ENCODE data around the gene PISD. TPM values are rescaled to one million over a fixed set of nuclear protein-coding genes. Genes with fewer than 3 reads are reported as not detected.
A peak's percentile ranks its signal among the peaks of the same experiment; 100 is the strongest.

Gene PISD
- total RNA-seq, 3 donors from 2014 or later (not counting 1 experiment from before 2014, with no cell fraction given), result 36.0 to 52.1 (median 47.8) TPM

DNA sequence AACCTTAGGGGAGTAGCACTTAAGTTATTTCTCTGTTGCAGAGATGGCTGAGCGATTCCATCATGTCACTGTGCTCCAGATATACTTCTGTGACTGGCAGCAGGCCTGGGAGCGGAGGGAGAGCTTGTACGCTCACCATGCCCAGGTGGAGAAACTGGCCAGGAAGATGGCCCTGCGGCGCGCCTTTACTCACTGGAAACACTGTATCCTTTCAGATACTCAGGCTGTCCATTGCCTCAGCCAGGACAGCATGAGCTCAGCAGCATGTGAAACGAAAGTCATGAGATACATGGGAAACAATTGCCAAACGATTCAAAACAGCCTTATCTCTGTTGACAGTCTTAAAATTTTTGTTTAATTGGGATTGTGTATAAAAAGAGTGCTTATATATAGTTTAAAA lies 86.8 kb downstream of the PISD start:
- no peak for DNase-seq
- Mint-ChIP-seq H3K27me3 (ENCODE audit: low read depth in 2 of 2) (no peaks in the 10 kb centered on the region), H3K4me1 (peaks cover 0 to 7% of the 10 kb centered on the region in 2 donors), H3K27ac (no peak overlapping the region), H3K4me3 (no peak overlapping the region), H3K36me3 (peaks cover 6% of the 10 kb centered on the region), H3K9me3 (no peaks in the 10 kb centered on the region)
- no peak for ATAC-seq
- no peaks in the 10 kb centered on the region for H3K27me3 ChIP-seq (ENCODE audit: control insufficient read depth, insufficient read depth, low read length)
- no peak overlapping the region for H3K4me3 ChIP-seq (ENCODE audit: low read length)
- intact Hi-C loops (cut with micrococcal nuclease), result no loop called here
- peaks cover 53% of the 10 kb centered on the region for H3K36me3 ChIP-seq (ENCODE audit: control insufficient read depth, insufficient read depth, low read length)
- WGBS (ENCODE audit: insufficient coverage), result 99% methylated on average over 7 of the region's 8 CpGs
- TF ChIP-seq, protein P1, sequence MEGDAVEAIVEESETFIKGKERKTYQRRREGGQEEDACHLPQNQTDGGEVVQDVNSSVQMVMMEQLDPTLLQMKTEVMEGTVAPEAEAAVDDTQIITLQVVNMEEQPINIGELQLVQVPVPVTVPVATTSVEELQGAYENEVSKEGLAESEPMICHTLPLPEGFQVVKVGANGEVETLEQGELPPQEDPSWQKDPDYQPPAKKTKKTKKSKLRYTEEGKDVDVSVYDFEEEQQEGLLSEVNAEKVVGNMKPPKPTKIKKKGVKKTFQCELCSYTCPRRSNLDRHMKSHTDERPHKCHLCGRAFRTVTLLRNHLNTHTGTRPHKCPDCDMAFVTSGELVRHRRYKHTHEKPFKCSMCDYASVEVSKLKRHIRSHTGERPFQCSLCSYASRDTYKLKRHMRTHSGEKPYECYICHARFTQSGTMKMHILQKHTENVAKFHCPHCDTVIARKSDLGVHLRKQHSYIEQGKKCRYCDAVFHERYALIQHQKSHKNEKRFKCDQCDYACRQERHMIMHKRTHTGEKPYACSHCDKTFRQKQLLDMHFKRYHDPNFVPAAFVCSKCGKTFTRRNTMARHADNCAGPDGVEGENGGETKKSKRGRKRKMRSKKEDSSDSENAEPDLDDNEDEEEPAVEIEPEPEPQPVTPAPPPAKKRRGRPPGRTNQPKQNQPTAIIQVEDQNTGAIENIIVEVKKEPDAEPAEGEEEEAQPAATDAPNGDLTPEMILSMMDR (IDR thresholded peaks at IDR 0.05), result no peak
- H3K9me3 ChIP-seq (ENCODE audit: control insufficient read depth, insufficient read depth, low read length), result no peaks in the 10 kb centered on the region
- H3K4me1 ChIP-seq (ENCODE audit: control insufficient read depth, insufficient read depth, low read length), result no peaks in the 10 kb centered on the region
- H3K27ac ChIP-seq (ENCODE audit: low read length), result no peak overlapping the region

DNA sequence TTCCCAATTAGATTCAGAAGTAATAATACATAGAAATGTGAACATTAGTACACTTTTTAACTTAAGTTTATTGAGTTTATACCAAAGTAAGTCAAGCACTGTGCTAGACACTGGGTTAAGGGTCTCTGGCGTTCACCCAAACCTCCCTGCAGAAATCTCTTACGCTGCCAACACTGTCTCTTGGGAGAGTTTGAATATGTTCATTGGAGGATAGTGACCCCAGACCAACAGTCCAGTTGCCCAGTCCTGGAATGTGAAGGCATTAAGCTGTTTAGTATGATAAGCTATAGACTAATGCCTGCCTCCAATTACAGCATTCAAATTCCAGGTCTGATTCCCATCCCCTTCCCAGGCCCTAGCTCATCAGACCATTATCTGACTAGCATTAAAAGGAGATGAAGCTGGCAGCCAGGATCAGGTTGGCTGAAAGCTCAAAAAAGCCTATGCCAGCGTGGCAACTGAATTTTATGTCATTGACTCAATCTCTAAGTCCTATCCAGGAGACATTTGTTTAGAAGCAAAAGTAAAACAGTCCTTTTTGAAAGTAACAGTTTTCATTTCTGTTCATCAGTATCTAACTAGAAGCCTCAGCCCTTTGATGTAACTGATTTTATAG lies 87.9 kb downstream of the PISD start:
- peaks cover 5 to 8% of the 10 kb centered on the region in 2 donors for H3K4me1 Mint-ChIP-seq
- H3K36me3 Mint-ChIP-seq, result peaks cover 6% of the 10 kb centered on the region
- Histone ChIP-seq H3K4me3 (ENCODE audit: low read length) (no peak overlapping the region), H3K9me3 (ENCODE audit: control insufficient read depth, insufficient read depth, low read length) (no peaks in the 10 kb centered on the region), H3K4me1 (ENCODE audit: control insufficient read depth, insufficient read depth, low read length) (no peaks in the 10 kb centered on the region), H3K27me3 (ENCODE audit: control insufficient read depth, insufficient read depth, low read length) (no peaks in the 10 kb centered on the region), H3K27ac (ENCODE audit: low read length) (no peak overlapping the region), H3K36me3 (ENCODE audit: control insufficient read depth, insufficient read depth, low read length) (peaks cover 54% of the 10 kb centered on the region)
- H3K27me3 Mint-ChIP-seq (ENCODE audit: low read depth in 2 of 2), result no peaks in the 10 kb centered on the region
- intact Hi-C loops (cut with micrococcal nuclease), result no loop called here
- TF ChIP-seq, protein P1 (IDR thresholded peaks at IDR 0.05), result no peak
- no peak overlapping the region for H3K27ac Mint-ChIP-seq
- no peak for DNase-seq
- WGBS (ENCODE audit: insufficient coverage), result 100% methylated on average over 3 of the region's 3 CpGs
- no peaks in the 10 kb centered on the region for H3K9me3 Mint-ChIP-seq
- ATAC-seq, result no peak
- no peak overlapping the region for H3K4me3 Mint-ChIP-seq

DNA sequence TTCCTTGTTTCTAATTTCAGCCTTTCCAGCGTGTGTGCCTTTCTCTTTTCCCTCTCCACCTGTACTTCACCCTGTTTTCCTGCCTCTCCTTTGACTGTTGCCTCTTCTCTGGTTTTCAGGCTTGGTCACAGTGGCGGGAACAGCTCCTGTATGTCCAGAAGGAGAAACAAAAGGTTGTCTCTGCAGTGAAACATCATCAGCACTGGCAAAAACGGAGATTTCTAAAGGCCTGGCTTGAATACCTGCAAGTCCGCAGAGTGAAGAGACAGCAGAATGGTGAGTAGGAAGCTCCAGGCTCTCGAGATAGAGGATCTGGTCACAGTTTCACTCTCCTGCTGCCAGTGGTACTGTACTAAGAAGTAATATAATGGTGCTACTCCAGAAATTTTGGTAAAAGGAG lies 89.1 kb downstream of the PISD start:
- no peaks in the 10 kb centered on the region for H3K9me3 ChIP-seq (ENCODE audit: control insufficient read depth, insufficient read depth, low read length)
- Mint-ChIP-seq H3K27me3 (ENCODE audit: low read depth in 2 of 2) (no peaks in the 10 kb centered on the region), H3K4me3 (no peak overlapping the region), H3K27ac (no peak overlapping the region), H3K36me3 (peaks cover 6% of the 10 kb centered on the region), H3K9me3 (no peaks in the 10 kb centered on the region), H3K4me1 (peaks cover 6 to 8% of the 10 kb centered on the region in 2 donors)
- DNase-seq, result no peak
- no peaks in the 10 kb centered on the region for H3K4me1 ChIP-seq (ENCODE audit: control insufficient read depth, insufficient read depth, low read length)
- TF ChIP-seq, protein P1 (IDR thresholded peaks at IDR 0.05), result no peak
- no peaks in the 10 kb centered on the region for H3K27me3 ChIP-seq (ENCODE audit: control insufficient read depth, insufficient read depth, low read length)
- H3K4me3 ChIP-seq (ENCODE audit: low read length), result no peak overlapping the region
- intact Hi-C loops (cut with micrococcal nuclease), result no loop called here
- WGBS (ENCODE audit: insufficient coverage), result 94% methylated on average over 5 of the region's 5 CpGs
- ATAC-seq, result no peak
- peaks cover 45% of the 10 kb centered on the region for H3K36me3 ChIP-seq (ENCODE audit: control insufficient read depth, insufficient read depth, low read length)
- no peak overlapping the region for H3K27ac ChIP-seq (ENCODE audit: low read length)

DNA sequence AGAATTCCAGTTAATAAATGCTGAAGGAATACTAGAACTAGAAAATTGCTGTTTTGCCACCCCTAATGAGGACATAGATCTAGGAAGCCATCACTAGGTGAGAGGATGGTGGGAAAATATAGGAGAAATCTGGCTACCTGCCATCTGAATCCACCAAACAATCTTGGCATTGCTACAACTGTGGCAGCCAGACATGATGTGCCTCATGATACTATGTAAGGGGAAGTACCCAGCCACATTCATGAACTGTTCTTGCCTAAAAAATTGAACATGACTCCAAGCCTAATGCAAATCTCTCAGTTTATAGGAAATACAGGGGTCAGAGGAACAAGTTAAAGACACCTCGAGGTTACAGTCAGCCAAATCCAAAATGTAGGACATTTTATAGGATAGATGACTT lies 92.9 kb downstream of the PISD start:
- H3K9me3 ChIP-seq (ENCODE audit: control insufficient read depth, insufficient read depth, low read length), result no peaks in the 10 kb centered on the region
- no peaks in the 10 kb centered on the region for H3K4me1 ChIP-seq (ENCODE audit: control insufficient read depth, insufficient read depth, low read length)
- Mint-ChIP-seq H3K9me3 (no peaks in the 10 kb centered on the region), H3K4me3 (no peak overlapping the region), H3K36me3 (no peaks in the 10 kb centered on the region), H3K27me3 (ENCODE audit: low read depth in 2 of 2) (no peaks in the 10 kb centered on the region), H3K4me1 (peaks cover 8 to 16% of the 10 kb centered on the region in 2 donors), H3K27ac (peak overlapping the region; percentile 43 to 79)
- no peak overlapping the region for H3K4me3 ChIP-seq (ENCODE audit: low read length)
- intact Hi-C loops (cut with micrococcal nuclease), result no loop called here
- H3K27me3 ChIP-seq (ENCODE audit: control insufficient read depth, insufficient read depth, low read length), result no peaks in the 10 kb centered on the region
- DNase-seq, result no peak
- WGBS (ENCODE audit: insufficient coverage), result 91% methylated on average over 1 of the region's 1 CpG
- TF ChIP-seq, protein P1 (IDR thresholded peaks at IDR 0.05), result no peak
- ATAC-seq, result no peak
- H3K36me3 ChIP-seq (ENCODE audit: control insufficient read depth, insufficient read depth, low read length), result peaks cover 35% of the 10 kb centered on the region
- H3K27ac ChIP-seq (ENCODE audit: low read length), result no peak overlapping the region

Measured in natural killer cell (primary cell).